MG63 (cell line): ENCODE measurements around the gene LHPP. TPM values are rescaled to one million over a fixed set of nuclear protein-coding genes. Genes with fewer than 3 reads are reported as not detected.

Experiments
- DNase-seq: peaks from one replicate; pipeline ENCODE4 v3.0.0-alpha.2; 2020
- H3K27me3 ChIP-seq: fragments of 250-450 bp; sonication (Bioruptor Pico); 2 replicates; pipeline ENCODE4 v1.5.1; 2020; ENCODE audit warnings: mild to moderate bottlenecking, moderate library complexity
- H3K36me3 ChIP-seq: fragments of 250-450 bp; sonication (Bioruptor Pico); 2 replicates; pipeline ENCODE4 v1.5.1; 2020; ENCODE audit warnings: mild to moderate bottlenecking, moderate library complexity
- H3K4me3 ChIP-seq: fragments of 250-450 bp; sonication (Bioruptor Pico); 2 replicates; pipeline ENCODE4 v1.5.1; 2020; ENCODE audit warnings: mild to moderate bottlenecking, moderate library complexity
- H3K9me3 ChIP-seq: fragments of 250-450 bp; sonication (Bioruptor Pico); 2 replicates; pipeline ENCODE4 v1.5.1; 2020; ENCODE audit warnings: mild to moderate bottlenecking, moderate library complexity
- total RNA-seq: library from RNA; depleted of rRNA; stranded (reverse); fragments of >200 nt; shearing (Covaris generic); gene quantifications from 2 replicates; pipeline ENCODE4 v1.2.3, GENCODE V29; 2014; ENCODE audit warnings: low replicate concordance

The LHPP gene
- total RNA-seq, 1 experiment from 2014 or later: 17.0 TPM

- no peak for DNase-seq
- Histone ChIP-seq H3K36me3 (0 out of 2 replicates have a peak, but pooled peaks cover 4% of the 10 kb centered on the region), H3K4me3 (no peak overlapping the region), H3K27me3 (no peaks in the 10 kb centered on the region), H3K9me3 (no peaks in the 10 kb centered on the region)
Measured at GRCh38 chr10:124504711-124505110, 43.1 kb downstream of the LHPP start.

GRCh38 chr10:124505279-124505678 is 43.7 kb downstream of the LHPP start:
- Histone ChIP-seq H3K4me3 (no peak overlapping the region), H3K27me3 (no peaks in the 10 kb centered on the region), H3K36me3 (0 out of 2 replicates have a peak, but pooled peaks cover 4% of the 10 kb centered on the region), H3K9me3 (no peaks in the 10 kb centered on the region)
- DNase-seq: no peak

GRCh38 chr10:124508070-124508667 is 46.5 kb downstream of the LHPP start:
- Histone ChIP-seq H3K9me3 (no peaks in the 10 kb centered on the region), H3K27me3 (no peaks in the 10 kb centered on the region), H3K36me3 (no peaks in the 10 kb centered on the region), H3K4me3 (no peak overlapping the region)
- DNase-seq: no peak

DNA sequence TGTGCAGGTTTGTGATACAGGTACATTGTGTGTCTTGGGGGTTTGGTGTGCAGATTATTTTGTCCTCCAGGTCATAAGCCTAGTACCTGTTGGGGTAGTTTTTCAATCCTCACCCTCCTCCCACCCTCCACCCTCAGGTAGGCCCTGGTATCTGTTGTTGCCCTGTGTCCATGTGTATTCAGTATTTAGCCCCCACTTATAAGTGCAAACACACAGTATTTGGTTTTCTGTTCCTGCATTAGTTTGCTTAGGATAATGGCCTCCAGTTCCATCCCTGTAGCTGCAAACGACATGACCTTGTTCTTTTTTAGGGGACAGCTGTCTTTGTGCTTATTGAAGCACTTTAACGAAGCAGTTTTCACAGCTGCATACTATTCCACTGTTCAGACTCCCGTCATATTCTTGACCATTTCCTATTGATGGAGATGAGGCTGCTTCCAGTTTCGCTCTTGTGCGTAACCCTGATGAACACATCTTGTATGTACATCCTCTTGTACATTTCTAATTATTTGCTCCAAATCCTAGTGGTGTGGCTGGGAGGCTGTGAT is 47.4 kb downstream of the LHPP start:
- no peak for DNase-seq
- Histone ChIP-seq H3K27me3 (no peaks in the 10 kb centered on the region), H3K36me3 (no peaks in the 10 kb centered on the region), H3K4me3 (no peak overlapping the region), H3K9me3 (no peaks in the 10 kb centered on the region)

DNA sequence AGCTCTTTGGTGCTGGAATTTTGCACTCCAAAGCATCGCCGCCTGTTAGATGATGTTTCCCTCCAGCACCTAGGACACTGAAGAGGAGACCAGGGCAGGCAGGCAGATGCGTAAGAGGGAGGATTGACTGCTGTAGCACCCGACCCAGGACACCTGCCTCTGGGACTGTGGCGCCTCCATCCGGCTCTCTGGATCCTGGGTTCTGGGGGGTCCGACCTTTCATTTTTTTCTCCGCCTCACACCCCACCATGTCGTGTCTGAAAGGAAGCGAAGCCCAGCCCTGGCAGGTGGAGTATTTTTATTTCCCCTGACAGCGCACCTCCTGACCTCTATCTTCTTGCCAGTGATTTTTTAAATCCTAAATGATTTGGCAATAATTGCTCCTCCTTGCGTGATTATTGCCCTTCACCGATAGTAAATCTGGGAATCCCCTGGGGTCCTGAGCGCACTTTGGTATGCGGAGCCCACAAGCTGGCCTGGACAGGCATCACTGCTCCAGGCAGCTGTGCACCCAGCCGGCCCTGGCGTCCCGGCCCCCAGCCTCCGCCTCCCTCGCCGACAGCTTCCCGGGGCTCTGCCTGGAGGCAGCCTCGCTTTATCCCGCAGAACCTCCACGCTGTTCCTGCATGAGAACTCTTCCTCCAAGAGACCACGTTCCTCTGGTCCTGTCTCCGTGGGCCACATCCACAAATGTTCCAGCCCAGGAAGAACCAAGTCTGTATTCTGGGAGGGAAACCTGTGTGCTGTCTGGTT is 48.4 kb downstream of the LHPP start:
- Histone ChIP-seq H3K4me3 (no peak overlapping the region), H3K9me3 (no peaks in the 10 kb centered on the region), H3K36me3 (no peaks in the 10 kb centered on the region), H3K27me3 (no peaks in the 10 kb centered on the region)
- no peak for DNase-seq

DNA sequence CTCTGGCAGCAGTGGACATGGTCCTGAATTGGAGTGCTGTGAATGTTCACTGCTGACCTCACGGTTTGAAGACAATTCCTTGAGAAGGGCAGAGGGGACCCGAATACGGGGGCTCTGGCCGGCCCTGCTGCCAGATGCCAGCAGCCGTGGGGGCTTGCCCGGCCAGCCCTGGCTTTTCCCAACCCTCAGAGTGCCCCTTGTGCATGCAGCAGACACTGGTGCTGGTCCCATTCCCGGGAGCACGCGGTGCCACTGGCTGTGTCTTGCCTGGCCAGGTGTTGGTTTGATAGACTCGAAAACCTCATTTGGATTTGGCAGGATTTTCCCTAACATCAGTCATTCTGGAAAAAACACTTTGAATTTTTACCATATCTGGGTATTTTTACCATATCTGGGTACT is 49.1 kb downstream of the LHPP start:
- DNase-seq: no peak

DNA sequence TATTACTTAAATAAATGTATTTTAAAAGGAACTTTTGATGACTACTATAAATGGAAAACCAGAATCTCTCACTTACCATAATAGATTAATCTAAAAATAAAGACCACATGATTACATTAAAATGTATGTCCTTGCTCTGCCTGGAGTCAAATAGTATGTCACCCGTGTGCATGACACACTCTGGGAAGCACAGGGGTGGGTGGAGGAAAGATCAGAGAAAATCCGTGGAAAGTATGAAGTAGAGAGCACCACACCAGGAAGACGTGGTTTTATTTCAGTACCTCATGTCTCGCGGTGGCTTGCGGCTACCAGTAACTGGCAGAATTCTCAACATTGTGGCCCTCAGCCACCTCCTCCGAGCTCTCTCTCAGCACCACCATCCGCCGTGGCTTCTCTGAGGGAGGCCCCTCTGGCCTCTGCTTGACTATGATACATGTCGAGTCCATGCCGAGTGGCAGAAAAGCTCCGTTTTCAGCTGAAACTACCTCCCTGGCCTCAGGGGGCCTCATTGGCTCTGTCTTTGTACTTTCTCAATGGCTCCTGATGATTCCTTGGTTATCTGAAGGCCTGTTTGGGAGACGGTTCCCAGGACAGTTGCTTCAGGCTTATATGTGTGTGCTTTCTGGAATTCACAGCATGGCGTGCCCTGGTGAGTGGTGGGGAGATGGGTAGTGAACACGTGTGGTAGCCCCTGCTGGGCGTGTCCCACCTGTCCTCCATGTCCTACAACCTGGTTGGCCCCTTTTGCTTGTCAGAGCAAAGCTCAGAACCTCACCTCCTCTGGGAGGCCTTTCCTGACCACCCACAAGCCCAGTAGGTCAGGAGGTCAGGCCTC is 49.8 kb downstream of the LHPP start:
- Histone ChIP-seq H3K4me3 (no peak overlapping the region), H3K9me3 (no peaks in the 10 kb centered on the region), H3K36me3 (no peaks in the 10 kb centered on the region), H3K27me3 (no peaks in the 10 kb centered on the region)
- no peak for DNase-seq

More for the DNA sequence above, 49.1 kb downstream of the LHPP start:
- H3K27me3 ChIP-seq: no peaks in the 10 kb centered on the region
- no peak overlapping the region for H3K4me3 ChIP-seq
- no peaks in the 10 kb centered on the region for H3K36me3 ChIP-seq
- H3K9me3 ChIP-seq: no peaks in the 10 kb centered on the region

GRCh38 chr10:124512040-124512428 is 50.4 kb downstream of the LHPP start:
- H3K9me3 ChIP-seq: no peaks in the 10 kb centered on the region
- H3K27me3 ChIP-seq: no peaks in the 10 kb centered on the region
- no peak for DNase-seq
- H3K4me3 ChIP-seq: no peak overlapping the region
- H3K36me3 ChIP-seq: no peaks in the 10 kb centered on the region

DNA sequence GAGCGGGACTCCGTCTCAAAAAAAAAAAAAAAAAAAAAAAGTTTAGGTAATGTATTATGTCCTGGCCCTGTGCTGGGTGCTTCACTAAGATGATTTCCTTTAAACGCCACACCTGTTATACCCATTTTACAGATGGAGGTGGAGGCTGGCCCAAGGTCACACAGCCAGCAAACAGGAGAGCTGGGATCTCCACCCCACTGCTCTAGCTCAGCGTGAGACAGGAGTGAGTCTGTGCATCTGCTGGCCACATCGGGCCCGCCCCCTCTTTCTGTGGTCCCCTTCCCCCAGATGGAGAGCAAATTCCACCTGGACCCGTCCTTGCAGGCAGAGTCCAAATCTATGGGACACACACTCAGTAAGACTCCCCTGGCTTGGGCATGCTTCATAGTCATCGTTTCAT is 51.0 kb downstream of the LHPP start:
- H3K9me3 ChIP-seq: no peaks in the 10 kb centered on the region
- H3K36me3 ChIP-seq: no peaks in the 10 kb centered on the region
- no peaks in the 10 kb centered on the region for H3K27me3 ChIP-seq
- DNase-seq: no peak
- H3K4me3 ChIP-seq: no peak overlapping the region

DNA sequence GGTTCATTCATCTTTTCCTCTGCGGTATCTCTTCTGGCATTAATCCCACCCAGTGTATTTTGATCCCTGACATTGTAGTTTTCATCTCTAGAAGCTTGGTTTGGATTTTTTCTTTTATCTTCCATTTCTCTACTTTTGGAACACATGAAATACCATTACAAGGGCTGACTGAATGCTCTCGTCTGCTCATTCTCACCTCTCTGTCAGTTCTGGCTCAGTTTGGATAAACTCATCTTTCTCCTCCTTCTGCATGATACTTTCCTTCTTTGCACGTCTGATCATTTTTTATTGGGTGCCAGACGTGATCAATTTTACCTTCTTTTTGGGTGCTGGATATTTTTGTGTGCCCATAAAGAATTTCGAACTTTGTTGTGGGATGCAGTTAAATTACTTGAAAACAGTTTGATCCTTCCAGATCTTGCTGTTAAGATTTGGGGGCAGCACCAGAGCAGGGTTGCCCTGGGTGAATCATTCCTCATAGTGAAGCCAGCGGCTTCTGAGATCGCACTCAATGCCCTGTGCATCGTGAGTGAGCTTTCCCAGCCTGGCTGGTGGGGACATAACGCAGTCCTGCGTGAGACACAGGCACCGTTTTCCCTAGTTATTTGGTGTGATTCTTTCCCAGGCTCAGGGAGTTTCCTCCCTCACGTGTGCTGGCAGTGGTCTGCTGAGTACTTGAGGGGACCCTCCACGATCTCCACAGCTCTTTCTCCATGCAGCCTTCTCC is 53.8 kb downstream of the LHPP start:
- Histone ChIP-seq H3K9me3 (no peaks in the 10 kb centered on the region), H3K4me3 (no peak overlapping the region), H3K36me3 (no peaks in the 10 kb centered on the region), H3K27me3 (no peaks in the 10 kb centered on the region)
- DNase-seq: no peak

DNA sequence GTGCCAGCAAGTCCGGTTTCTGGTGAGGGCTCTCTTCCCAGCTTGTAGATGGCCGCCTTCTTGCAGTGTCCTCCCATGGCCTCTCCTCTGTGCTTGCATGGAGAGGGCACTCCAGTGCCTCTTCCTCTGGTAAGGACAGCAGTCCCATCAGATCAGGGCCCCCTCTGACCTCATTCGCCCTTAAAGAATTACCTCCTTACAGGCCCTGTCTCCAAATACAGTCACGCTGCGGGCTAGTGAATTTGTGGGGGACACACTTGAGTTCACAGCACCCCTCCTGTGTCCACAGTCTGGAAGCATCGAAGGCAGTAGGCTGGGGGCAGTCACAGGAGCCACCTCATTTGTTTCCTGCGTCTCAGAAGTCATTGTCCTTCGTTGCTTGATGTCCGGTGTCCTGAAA is 54.6 kb downstream of the LHPP start:
- DNase-seq: no peak

DNA sequence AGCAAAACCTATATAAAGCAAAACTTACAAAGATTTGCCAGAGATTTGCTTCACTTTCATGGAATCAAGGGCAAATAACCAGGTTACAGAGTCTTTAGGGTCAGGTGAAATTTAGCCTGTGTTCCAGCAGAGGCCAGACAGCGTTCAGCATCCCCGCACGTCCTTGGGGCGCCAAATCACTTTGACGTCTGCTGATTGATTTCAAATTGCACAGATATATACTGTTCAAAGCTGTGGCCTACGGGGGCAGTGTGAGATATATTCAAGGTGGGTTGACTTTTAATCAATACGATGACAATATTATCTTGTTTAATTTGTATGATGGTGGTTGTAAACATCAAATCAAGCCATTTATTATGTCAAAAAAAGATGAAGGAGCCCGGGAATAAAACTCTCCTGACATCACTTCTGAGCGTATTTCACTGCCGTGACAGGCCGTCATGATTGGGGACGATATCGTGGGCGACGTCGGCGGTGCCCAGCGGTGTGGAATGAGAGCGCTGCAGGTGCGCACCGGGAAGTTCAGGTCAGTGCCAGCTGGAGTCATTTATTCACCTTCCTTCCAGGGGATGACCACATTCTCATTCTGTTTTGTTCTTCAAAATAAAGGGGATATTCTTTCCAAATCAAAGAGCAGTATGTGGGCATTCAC is 55.2 kb downstream of the LHPP start:
- DNase-seq: no peak
- Histone ChIP-seq H3K9me3 (no peaks in the 10 kb centered on the region), H3K27me3 (no peaks in the 10 kb centered on the region), H3K4me3 (no peak overlapping the region), H3K36me3 (no peaks in the 10 kb centered on the region)

More for the DNA sequence above, 54.6 kb downstream of the LHPP start:
- Histone ChIP-seq H3K9me3 (no peaks in the 10 kb centered on the region), H3K27me3 (no peaks in the 10 kb centered on the region), H3K36me3 (no peaks in the 10 kb centered on the region), H3K4me3 (no peak overlapping the region)

- no peaks in the 10 kb centered on the region for H3K27me3 ChIP-seq
- H3K36me3 ChIP-seq: no peaks in the 10 kb centered on the region
- H3K4me3 ChIP-seq: no peak overlapping the region
- no peaks in the 10 kb centered on the region for H3K9me3 ChIP-seq
- DNase-seq: no peak
Measured at GRCh38 chr10:124517461-124517860, 55.8 kb downstream of the LHPP start.

DNA sequence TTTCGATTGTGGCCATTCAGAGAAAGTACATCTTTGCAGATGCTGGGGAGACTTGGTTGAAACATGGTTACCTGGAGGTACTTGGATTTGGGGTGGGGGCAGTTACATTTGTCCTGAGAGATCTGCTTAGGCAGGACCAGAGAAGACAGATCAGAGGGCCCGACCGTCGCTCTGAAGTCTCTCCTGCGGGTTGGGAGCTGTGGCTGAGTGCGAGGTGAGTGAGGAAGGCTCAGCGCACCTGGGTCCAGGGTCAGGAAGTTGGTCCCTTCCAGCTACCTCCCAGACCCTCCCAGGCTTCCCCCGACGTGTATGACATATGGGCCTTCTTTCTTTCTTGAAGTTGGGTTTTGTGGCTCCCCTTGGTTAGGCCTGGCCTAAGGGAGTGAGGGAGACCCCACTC is 56.3 kb downstream of the LHPP start:
- no peaks in the 10 kb centered on the region for H3K27me3 ChIP-seq
- no peak overlapping the region for H3K4me3 ChIP-seq
- no peak for DNase-seq
- no peaks in the 10 kb centered on the region for H3K36me3 ChIP-seq
- no peaks in the 10 kb centered on the region for H3K9me3 ChIP-seq

GRCh38 chr10:124518366-124518765 is 56.7 kb downstream of the LHPP start:
- Histone ChIP-seq H3K36me3 (no peaks in the 10 kb centered on the region), H3K4me3 (no peak overlapping the region), H3K9me3 (no peaks in the 10 kb centered on the region), H3K27me3 (no peaks in the 10 kb centered on the region)
- DNase-seq: no peak
